PC-3 (cell line): ENCODE measurements around the gene SNX2.

Experiments used
- CTCF ChIP-seq: fragments of 300-600 bp; sonication (generic); conservative IDR thresholded peaks from 2 replicates; pipeline ENCODE4 v1.5.1; 2017; ENCODE audit warnings: antibody characterized with exemption, low read depth, mild to moderate bottlenecking, low read length
- EZH2phosphoT487 ChIP-seq: fragments of 300-600 bp; sonication (generic); IDR thresholded peaks from 2 replicates; pipeline ENCODE4 v1.6.1; 2018; ENCODE audit warnings: mild to moderate bottlenecking, antibody characterized with exemption, low read length, borderline replicate concordance

GRCh38 chr5:122755783-122756182 lies 19.1 kb upstream of the SNX2 start:
- TF ChIP-seq CTCF, result no peak
- no peak for TF ChIP-seq EZH2phosphoT487
